ENCODE results near the gene KREMEN2. TPM values are rescaled to one million over a fixed set of nuclear protein-coding genes. Genes with fewer than 3 reads are reported as not detected.
A peak's percentile ranks its signal among the peaks of the same experiment; 100 is the strongest.

The KREMEN2 gene
- total and polyA plus RNA-seq, 9 of the 15 experiments (the other 6 are each of a cell fraction or from before 2014, with no cell fraction given), result 0.04 to 7.7 (median 1.5) TPM; not detected in 1

- TF ChIP-seq, protein P1, sequence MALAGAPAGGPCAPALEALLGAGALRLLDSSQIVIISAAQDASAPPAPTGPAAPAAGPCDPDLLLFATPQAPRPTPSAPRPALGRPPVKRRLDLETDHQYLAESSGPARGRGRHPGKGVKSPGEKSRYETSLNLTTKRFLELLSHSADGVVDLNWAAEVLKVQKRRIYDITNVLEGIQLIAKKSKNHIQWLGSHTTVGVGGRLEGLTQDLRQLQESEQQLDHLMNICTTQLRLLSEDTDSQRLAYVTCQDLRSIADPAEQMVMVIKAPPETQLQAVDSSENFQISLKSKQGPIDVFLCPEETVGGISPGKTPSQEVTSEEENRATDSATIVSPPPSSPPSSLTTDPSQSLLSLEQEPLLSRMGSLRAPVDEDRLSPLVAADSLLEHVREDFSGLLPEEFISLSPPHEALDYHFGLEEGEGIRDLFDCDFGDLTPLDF (CRISPR knock-in tag; IDR thresholded peaks at IDR 0.05), result no peak
- TF ChIP-seq JUND (IDR thresholded peaks at IDR 0.05; ENCODE audit: borderline replicate concordance, low read depth, low read length) (peak; percentile 17; the same call in 1 of the 2 replicates), JUND (tag; IDR thresholded peaks at IDR 0.05; ENCODE audit: borderline replicate concordance, low read depth, low read length) (no peak; the same call in 1 of the 3 replicates), MLLT1 (IDR thresholded peaks at IDR 0.05) (peak; percentile 57 to 68; a peak in 2 of 4 replicates), ARID1B (IDR thresholded peaks at IDR 0.05) (peak; percentile 63), ESRRB (CRISPR knock-in tag; IDR thresholded peaks at IDR 0.05; ENCODE audit: borderline replicate concordance) (0 out of 2 replicates have a peak, but pooled peaks have one; percentile 13), PTRF (tag; IDR thresholded peaks at IDR 0.05) (no peak), NFATC3 (IDR thresholded peaks at IDR 0.05) (no peak), FOXM1 (IDR thresholded peaks at IDR 0.05; ENCODE audit: low read depth) (no peak), FOXM1 (CRISPR knock-in tag; IDR thresholded peaks at IDR 0.05; ENCODE audit: low read depth) (0 out of 2 replicates have a peak, but pooled peaks have one; percentile 17), NCOA1 (IDR thresholded peaks at IDR 0.05; ENCODE audit: low read depth) (peak; percentile 60; the same call in 1 of the 2 replicates), MTA1 (IDR thresholded peaks at IDR 0.05; ENCODE audit: borderline replicate concordance) (peak; percentile 65; the same call in 1 of the 2 replicates), PATZ1 (CRISPR knock-in tag; IDR thresholded peaks at IDR 0.05; ENCODE audit: borderline replicate concordance) (no peak), MEF2D (tag; conservative IDR thresholded peaks at IDR 0.05; ENCODE audit: low read depth) (0 out of 2 replicates have a peak, but pooled peaks have one; percentile 18), CREB3 (tag; conservative IDR thresholded peaks at IDR 0.05; ENCODE audit: low read depth) (no peak), ZKSCAN1 (IDR thresholded peaks at IDR 0.05; ENCODE audit: low read depth, low read length) (peak; percentile 40; the same call in 1 of the 2 replicates), CCNT2 (IDR thresholded peaks at IDR 0.05; ENCODE audit: borderline replicate concordance, extremely low read depth, insufficient read length, low read depth, low read length) (no peak), XRCC5 (IDR thresholded peaks at IDR 0.05; ENCODE audit: low read depth, low read length) (0 out of 2 replicates have a peak, but pooled peaks have one; percentile 29), EHMT2 (IDR thresholded peaks at IDR 0.05) (peak; percentile 23; the same call in 1 of the 2 replicates)
- TF ChIP-seq, protein P2, sequence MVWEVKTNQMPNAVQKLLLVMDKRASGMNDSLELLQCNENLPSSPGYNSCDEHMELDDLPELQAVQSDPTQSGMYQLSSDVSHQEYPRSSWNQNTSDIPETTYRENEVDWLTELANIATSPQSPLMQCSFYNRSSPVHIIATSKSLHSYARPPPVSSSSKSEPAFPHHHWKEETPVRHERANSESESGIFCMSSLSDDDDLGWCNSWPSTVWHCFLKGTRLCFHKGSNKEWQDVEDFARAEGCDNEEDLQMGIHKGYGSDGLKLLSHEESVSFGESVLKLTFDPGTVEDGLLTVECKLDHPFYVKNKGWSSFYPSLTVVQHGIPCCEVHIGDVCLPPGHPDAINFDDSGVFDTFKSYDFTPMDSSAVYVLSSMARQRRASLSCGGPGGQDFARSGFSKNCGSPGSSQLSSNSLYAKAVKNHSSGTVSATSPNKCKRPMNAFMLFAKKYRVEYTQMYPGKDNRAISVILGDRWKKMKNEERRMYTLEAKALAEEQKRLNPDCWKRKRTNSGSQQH (CRISPR knock-in tag; IDR thresholded peaks at IDR 0.05), result peak; percentile 35; the same call in 1 of the 2 replicates
Observed at GRCh38 chr16:3007957-3008689, 44.0 kb downstream of the KREMEN2 start (continued).

All from K562 (cell line).